Epithelial cell of esophagus (primary cell): ENCODE measurements around the gene RFT1.
A peak's percentile ranks its signal among the peaks of the same experiment; 100 is the strongest.

Source experiments
- DNase-seq: peaks from one replicate; pipeline ENCODE4 v3.0.0; 2010; ENCODE audit warnings: low read depth
- H3K4me3 ChIP-seq: 2 replicates; pipeline ENCODE4 v1.5.1; 2011; ENCODE audit warnings: mild to moderate bottlenecking, low read length, control low read depth
- CTCF ChIP-seq: IDR thresholded peaks from 2 replicates; pipeline ENCODE4 v1.5.1; 2011; ENCODE audit warnings: low read depth, mild to moderate bottlenecking, low read length, control low read depth, inconsistent platforms; ENCODE audit not compliant: insufficient read depth; ENCODE audit errors: missing control alignments

The RFT1 gene

GRCh38 chr3:53073553-53074365, 56.5 kb downstream of the RFT1 start:
- peak overlapping the region; percentile 60 for H3K4me3 ChIP-seq
- DNase-seq: no peak
- no peak for TF ChIP-seq CTCF

GRCh38 chr3:53072653-53073552, 57.3 kb downstream of the RFT1 start:
- TF ChIP-seq CTCF: peak; percentile 86
- peak overlapping the region; percentile 60 for H3K4me3 ChIP-seq
- DNase-seq: peak; percentile 83

GRCh38 chr3:53071882-53072431, 58.3 kb downstream of the RFT1 start:
- no peak overlapping the region for H3K4me3 ChIP-seq
- no peak for DNase-seq
- no peak for TF ChIP-seq CTCF

GRCh38 chr3:53069422-53070068, 60.7 kb downstream of the RFT1 start:
- no peak for TF ChIP-seq CTCF
- DNase-seq: no peak
- no peak overlapping the region for H3K4me3 ChIP-seq

- no peak for DNase-seq
- H3K4me3 ChIP-seq: no peak overlapping the region
- no peak for TF ChIP-seq CTCF
Observed at GRCh38 chr3:53068176-53068575, 62.1 kb downstream of the RFT1 start.

- H3K4me3 ChIP-seq: no peak overlapping the region
- DNase-seq: no peak
- no peak for TF ChIP-seq CTCF
Observed at GRCh38 chr3:53067567-53067966, 62.7 kb downstream of the RFT1 start.
